Measurements from ENCODE around the gene TDP1.

GRCh38 chr14:89921346-89921745, 34.4 kb upstream of the TDP1 start:
- TF ChIP-seq CTCF (conservative IDR thresholded peaks at IDR 0.05; ENCODE audit: low read depth, low read length) = no peak
- no peak for TF ChIP-seq POLR2A (IDR thresholded peaks at IDR 0.05; ENCODE audit: low read depth, low read length)
- TF ChIP-seq CHD1 (IDR thresholded peaks at IDR 0.05; ENCODE audit: low read depth, low read length) = no peak
- no peak for TF ChIP-seq MXI1 (IDR thresholded peaks at IDR 0.05; ENCODE audit: borderline replicate concordance, low read depth, low read length)
- no peak for TF ChIP-seq RAD21 (IDR thresholded peaks at IDR 0.05; ENCODE audit: low read length)
- TF ChIP-seq USF2 (IDR thresholded peaks at IDR 0.05; ENCODE audit: low read depth, low read length) = no peak
- TF ChIP-seq MAZ (IDR thresholded peaks at IDR 0.05; ENCODE audit: borderline replicate concordance, low read depth, low read length) = no peak
- TF ChIP-seq MAFK (IDR thresholded peaks at IDR 0.05; ENCODE audit: low read depth, low read length) = no peak
- TF ChIP-seq BHLHE40 (IDR thresholded peaks at IDR 0.05; ENCODE audit: low read depth, low read length) = no peak
- TF ChIP-seq FOS (IDR thresholded peaks at IDR 0.05; ENCODE audit: low read depth, low read length) = no peak
- TF ChIP-seq NFE2L2 (IDR thresholded peaks at IDR 0.05; ENCODE audit: low read depth, low read length) = no peak
- no peak for TF ChIP-seq RCOR1 (IDR thresholded peaks at IDR 0.05; ENCODE audit: insufficient replicate concordance, low read length)
